ENCODE data around the gene SRSF1. TPM values are rescaled to one million over a fixed set of nuclear protein-coding genes. Genes with fewer than 3 reads are reported as not detected.
A peak's percentile ranks its signal among the peaks of the same experiment; 100 is the strongest.
"Not testable (repeated sequence)": the region's sequence is repeated elsewhere in the genome, so short reads cannot be mapped to it uniquely, and the experiment has no call there.

SRSF1 gene
- polyA plus RNA-seq, 1 donor, result 158 TPM

DNA sequence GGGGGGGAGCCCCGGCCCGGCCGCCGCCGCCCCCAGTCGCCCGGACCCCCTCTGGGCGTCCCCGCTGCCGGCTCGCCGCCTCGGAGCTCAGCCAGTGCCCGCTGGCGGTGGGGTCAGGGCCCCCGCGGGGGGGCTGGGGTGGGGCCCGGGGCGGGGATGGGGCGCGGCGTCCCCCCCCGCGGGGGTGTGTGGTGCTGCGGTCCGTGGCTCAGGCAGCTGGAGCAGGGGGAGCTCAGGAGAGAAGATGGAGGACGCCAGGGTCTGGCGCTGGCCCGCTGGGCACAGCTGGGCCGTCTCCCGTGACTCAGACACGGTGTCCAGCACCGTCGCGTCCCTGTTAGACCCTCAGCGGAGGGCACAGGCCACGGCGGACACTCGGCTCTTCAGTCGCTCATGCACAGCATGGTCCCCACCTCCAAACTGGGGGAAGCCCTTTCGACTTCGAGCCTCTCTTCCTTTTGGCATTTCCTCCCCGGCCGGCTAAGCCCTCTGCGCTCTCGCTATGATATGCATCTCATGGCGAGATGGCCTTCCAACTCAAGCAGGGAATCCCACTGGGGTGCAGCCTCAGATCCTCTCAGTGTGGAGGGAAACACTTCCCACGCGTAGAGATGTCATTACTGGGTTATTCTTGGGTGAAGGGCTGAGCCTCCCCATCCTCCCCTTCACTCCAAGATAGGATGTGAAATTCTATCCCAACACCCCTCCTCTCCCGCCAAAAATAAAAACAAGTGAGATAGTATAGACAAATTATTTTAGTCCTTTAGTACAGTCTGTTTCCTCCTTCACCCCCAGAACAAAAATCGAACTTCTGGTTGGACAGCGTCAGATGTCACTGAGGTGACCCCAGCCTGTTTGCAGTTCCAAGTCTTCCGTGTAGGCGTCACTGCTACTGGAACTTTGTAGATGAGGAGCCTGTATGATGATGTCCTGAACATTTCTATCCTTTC, 18.5 kb downstream of the SRSF1 start:
- DNase-seq, result peak; percentile 82

DNA sequence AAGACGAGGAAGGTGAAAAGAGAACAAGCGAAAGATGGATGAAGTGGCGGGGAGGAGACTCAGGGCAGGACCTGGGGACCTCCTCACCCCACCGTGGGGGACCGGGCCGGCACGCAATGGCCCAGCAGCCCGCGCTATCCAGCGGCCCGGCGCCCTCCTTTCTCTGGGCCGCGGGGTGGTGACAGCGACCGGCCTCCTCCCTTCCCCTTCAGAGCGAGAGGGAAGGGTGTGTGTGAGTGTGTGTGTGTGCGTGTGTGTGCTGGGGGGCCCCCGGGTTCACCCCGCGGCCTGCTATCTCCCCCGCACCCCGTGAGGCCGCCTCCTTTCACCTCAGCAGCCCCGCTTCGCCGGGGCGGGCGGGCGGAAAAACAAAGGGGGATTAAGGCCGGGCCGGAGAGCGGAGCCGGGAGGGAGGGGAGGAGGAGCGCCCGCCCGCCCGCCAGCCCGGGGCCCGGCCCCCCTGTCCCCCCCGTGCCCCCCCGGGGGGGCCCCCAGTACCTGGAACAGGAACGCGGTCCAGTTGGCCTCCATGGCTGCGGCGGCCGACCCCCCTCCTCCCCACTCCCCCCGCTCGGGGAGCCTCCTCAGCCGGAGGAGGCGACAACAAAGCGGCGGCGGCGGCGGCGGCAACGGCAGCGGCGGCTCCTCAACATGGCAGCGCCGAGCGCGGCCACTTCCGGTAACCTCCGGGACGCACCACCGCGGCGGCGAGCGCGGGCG, 19.3 kb downstream of the SRSF1 start, which contains the start of gene VEZF1:
VEZF1 (minus strand) TSS at position 674 of the 720 bp plus-strand sequence; CDS start at position 531, 143 bp downstream.
- peak; percentile 80 for DNase-seq

DNA sequence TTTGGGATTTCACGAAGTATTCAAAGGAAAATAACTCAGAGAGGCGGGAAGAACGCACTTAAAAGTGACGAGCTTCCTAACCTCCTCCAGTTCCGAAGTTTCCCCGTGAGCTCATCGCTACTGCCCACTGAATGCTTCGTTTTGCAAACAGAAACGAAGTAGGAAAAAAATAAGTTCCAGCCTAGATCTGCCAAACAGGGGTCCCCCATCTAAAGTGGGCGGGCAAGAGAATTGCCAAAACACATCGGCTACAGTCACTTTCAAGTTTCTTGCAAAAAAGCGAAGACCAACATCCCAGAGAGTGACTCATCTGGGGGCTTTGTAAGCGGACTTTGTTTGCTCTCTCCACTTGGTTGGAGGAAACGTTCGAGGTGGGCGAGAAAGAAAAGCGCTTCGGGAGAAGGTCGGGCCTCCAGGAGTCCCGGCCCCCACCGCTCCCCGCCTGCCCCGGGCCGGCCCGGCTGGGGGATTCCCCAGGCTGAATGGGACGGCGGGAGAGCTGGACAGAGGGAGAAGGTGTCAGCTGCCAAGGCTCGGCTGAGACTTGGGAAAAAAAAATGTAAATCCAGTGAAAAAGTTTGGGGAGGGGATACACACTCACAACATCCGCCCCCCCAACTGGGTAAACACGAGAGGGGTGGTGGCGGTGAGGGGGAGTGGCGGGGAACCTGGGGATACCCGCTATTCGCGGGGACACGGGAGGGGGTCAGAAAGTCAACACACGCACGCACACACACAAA, 20.0 kb downstream of the SRSF1 start:
- peak; percentile 75 for DNase-seq

DNA sequence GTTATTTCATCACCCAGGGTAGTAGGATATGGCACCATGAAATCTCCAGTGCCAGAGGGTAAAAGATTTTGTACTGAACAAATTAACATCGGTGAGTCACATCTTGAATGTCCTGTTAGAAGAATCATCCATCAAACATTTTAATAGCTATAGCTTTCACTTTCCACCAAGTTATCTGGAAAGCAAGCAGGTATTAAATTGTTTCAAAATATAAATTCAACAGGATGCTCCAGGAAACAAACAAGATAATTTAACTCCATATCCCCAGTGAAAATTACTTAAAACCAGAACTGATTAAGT, 21.4 kb downstream of the SRSF1 start:
- no peak for DNase-seq

DNA sequence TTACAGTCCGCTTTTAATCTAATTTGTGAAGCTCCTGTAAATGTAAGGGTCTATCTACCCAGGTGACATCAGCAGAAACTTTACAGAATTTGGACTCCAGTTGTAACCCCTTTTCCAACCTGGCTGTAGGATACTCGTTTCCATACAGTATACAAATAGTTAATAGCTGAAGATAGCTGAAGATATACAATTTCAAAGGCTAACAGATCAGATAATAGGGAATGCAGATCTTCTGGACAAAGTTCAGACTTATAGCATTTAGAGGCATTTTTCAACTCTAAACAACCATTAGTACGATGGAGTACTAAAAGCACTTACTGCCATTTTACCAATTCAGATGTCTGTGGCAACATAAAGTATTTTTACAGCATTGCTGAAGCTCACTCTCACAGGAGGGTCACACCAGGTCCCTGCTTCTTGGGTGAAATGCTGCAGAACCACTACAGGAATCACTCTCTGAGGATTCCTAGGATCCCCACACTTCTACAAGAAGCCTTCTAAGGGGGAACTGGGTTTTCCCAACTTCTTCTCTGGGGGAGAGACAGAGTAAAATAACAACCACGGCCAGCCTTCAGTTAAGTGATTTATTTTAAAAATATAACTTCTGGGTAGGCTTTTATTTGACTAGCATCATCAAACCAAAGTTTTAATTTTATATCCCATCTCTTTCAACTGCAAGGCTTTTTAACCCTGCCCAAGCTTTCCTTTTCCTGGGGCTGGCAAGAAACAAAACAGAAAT, 21.9 kb downstream of the SRSF1 start:
- no peak for DNase-seq

DNA sequence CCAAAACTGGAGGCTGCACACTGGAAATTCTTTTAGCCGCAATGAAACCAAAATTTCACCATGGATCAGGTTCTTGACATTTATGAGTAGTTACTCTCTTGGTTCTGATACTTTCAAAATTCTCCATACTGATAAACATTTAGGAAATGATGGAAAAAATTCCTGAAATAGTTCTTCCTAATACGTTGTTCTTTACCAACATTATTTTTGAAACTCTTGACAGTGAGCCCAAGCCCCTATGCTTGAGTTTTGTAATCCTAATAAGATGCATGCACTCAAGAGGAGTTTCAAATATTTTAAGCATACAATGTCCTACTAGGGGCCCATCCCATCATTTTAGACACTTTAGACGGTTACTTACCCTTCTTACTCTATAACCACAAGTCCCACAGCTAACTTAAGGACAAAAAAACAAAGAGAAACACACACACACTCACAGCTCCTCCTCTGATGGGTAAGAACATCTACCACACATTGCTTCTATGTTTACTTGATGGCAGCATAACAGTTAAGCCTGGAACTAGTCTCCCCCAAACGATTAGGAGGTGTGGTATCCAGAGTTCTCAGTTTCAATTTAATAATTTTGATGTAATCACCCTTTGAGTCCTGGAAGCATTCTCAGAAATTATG, 22.7 kb downstream of the SRSF1 start:
- no peak for DNase-seq

DNA sequence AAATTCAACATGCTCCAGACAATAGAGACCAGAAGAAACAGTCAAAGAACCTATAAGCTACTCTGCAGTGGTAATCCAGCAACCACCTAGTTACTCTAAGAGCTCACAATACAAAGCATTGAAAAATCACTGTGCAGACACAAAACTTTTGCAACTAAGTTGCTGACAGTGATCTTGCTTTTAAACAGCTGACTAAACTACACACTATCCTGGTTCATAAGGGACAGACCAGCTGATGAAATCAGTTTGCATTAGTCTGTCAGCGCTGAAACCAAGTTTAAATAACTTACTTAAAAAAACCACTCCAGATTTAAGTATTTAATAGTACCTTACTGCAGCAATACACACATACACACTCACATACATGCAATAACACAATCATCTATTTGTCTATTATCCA, 23.6 kb downstream of the SRSF1 start:
- DNase-seq, result no peak

DNA sequence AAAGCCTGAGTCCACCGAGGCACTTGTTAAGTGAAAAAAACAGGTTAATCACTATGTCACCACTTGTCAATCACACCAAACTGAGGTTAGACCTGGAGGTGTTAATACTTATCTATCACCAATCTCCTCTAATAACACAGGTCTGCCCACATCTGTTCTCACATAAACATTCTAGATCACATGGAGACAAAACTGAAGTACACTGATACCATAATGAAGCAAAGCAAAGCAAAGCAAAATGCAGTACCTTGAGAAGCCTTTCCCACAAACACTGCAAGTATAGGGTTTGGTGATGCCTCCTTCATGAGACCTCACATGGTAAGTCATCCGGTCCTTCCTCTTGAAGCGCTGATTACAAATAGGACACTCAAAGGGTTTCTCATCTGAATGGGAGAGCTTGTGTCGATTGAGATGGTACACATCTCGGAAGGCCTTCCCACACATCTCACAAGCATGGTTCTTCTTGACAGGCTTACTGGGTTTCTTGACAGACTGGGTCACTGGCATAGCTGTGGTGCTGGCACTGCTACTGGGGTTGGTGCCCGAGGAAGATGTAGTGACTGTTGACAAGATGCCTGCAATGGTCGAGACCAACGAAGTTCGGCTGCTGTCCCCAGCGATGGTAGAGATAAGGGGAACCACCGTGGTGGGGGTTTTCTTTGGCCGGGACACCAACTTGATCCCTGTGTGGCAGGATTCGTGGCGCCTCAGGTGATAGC, 24.4 kb downstream of the SRSF1 start:
- no peak for DNase-seq

DNA sequence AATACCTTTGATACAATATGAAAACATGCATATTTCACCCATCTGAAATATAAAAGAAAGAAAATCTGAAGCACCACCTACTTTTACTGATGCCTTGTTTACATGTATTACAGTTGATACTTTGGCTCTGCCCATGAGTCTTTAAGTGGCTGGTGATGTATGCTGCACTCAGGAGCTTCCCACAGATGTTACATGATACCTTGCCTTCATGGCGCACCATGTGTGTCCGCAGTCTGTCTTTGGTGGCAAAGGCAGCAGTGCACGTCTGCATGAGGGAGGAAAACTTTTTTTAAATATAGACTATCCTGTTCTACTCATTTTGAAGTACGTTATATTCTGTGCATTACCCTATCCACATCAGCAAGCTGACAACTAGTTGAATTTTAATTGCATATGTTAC, 26.5 kb downstream of the SRSF1 start:
- no peak for DNase-seq

DNA sequence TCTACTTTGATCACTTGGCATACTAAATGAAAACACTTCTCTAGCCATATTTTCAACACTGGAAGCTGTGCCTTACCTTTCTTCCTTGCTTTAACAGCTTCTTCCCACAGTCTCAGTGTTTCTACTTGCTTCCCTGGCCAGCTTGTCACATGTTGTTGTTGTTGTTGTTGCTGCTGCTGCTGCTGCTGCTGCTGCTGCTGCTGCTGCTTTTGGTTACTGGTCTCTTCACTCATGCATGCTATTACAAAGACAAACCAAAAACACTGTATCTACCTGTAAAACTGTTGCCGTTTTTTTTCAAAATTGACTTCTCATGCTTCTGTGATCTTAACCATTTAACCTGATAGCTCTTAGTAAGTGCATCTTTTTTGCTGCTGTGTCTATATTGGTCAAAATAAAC, 28.0 kb downstream of the SRSF1 start:
- DNase-seq, result no peak

DNA sequence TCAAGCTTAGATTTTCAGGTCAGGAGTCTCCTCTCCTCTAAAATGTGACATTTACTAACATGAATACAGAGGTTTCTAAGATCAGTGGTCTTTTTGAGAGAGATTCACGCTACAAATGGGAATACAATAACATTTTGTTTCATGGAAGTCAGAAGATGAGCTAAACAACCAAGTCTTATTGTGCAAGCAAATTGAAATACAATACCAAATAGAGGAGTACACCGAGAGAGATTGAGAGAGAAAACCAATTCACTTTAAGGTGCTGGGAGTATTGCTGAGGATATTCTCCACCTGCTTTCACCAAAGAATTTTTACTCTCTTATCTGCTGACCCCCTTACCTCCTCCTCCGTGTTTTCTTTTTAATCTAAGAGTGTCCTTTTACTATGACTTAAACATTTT, 30.5 kb downstream of the SRSF1 start:
- DNase-seq, result no peak

DNA sequence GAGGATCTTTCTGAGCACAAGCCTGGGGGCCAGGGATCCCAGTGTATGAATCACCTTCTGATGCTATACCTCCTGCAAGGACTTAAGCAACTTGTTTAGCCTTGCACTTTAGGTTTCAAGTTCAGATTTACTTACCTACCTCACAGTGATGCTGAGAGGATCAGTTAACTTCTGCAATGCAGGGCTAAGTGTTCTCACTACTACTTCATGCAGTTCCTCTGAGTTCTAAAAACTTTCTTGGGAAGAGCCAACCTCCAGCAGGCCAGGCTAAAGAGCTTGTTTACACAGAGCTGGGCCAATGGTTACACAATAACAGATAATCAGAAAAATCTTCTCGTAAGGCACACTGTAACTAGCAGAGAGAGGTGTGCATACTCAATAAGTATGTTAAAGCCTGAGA, 32.0 kb downstream of the SRSF1 start:
- no peak for DNase-seq

DNA sequence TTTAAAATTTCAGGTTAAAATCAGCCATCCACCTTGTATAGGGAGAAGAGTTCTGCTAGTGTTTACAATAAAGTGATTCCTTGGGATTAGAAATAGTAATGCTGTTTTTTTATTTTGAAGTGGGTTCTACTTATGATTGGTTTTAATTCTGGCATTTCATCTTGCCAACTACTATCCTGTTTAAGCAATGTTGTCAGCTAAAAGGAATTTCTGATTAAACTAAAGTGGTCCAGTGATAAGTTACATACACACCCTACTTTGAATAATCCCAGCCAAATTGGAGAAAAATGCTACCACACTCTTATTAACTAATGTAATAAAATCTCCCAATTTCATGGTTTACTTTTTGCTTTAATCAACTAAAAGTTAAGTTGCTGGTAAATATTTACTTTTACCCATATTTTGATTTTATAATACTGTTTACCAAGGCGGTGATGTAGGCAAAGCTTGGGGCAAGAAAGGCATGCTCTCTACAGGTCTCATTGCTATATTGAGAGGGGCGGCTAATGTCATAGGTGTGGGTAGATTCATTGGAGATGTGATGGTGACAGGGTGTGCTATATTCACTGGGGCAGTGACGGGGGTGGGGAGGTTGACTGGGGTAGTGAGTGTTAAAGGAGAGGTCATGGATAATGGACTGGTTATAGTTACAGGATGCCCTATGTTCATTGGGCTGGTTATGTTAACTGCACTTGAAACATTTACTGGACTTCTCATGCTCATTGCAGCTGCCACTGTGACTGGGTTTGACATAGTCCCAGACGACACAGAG, 32.8 kb downstream of the SRSF1 start:
- DNase-seq, result not testable (repeated sequence)

DNA sequence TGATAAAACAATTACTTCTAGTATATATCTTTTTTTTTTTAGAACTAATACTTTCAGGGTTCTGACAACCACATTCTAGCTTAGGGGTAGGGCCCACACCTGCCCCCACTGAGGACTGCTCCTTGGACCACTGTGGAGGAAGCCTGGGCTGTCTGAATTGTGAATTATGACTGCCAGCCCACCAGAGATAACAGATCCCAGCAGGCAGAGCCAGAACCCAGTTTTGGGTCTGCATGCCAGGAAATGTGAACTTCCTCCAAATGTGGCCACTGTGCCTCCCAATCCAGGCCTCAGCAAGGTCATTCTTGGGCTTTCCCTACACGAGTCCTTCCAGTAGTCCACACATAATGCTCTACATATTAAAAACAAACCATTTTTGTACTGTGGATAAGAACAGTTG, 34.9 kb downstream of the SRSF1 start:
- DNase-seq, result no peak

DNA sequence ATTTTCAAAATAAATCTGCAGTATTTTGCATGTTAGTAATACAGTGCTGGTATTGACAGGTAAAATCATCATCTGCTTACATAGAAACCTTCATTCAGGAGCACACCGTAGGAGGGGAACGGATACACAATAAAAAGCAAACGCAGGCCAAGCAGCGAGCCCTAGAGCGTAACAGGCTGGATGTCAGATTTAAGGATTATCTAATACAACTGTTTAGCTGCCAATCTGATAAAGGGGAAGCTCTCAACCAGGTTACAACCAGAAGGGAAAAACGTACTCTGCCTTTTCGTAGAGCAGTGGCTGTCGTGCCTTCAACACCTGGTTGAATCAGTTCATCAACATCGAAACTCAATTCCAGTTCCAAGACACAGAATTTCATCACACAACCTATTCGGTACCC, 35.5 kb downstream of the SRSF1 start:
- DNase-seq, result no peak

DNA sequence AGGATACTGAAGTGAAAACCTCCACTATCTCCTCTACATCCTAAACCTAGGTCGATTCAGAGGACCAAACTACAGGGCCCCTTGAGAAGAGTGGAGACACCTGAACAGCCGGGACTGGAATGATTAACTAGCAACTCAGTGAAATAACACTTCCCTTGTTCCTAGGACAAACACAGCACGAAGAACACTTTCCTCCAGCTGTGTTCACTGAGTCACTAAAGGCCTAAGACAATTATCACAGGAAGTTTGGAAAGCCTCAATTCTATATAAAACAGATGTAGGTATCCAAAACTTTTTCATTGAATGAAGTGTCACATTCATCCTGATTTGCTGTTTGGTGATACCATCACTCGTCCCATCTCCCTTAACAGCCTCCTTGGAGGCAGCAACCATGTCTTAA, 36.3 kb downstream of the SRSF1 start:
- no peak for DNase-seq

DNA sequence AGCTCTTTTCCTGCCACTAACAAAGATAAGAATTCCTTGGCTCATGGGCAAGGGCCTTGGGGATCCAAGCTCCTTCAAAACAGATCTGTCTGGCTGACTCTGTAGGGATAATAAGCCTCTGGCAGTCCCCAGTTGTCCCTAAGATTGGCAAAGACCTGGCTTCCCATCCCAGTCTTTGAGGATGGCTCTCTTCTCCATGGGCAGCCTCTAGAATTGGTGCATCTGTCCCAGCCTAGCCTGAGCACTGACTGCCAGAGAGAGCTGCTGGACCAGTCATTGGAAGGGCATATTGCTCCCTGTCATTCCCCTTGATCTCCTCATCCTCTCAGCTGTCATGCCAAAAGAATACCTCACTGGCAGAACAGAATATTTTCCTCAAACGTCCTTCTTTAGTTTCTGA, 38.6 kb downstream of the SRSF1 start:
- DNase-seq, result no peak

DNA sequence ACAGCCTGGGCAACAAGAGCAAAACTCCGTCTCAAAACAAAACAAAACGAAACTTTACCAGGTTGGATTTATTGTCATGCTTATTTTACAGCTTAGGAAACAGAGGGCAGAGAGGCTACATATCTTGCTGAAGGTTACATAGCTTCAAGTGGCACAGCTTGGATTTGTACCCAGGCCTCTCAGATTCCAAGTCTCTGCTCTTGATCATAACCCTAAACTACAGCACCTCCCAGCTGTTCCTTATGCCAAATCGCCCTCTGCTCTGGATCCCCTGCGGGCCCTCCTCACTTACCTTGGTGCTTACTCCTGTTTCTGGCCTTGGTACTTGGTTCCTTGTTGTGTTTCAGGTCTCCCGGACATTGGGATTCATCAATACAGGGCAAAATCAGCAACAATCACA, 40.2 kb downstream of the SRSF1 start:
- DNase-seq, result no peak

DNA sequence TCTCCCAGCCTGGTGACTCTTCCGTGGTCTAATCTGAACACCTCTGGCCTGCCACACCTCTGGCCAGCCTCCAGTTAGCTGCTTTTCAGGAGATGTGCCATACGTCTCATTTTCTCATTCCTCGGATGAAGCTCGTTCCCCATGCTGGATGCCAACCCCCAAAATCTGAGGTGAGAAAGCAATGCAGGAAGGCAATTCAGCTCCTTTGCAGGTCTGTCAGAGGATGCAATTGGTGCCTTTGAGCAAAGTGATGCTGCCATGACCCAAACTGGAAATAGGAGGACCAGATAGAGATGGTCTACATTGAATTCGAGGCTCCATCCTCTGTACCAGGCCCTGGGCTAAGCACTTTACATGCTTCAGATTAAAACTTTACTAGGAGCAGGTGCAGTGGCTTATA, 40.8 kb downstream of the SRSF1 start:
- DNase-seq, result no peak

DNA sequence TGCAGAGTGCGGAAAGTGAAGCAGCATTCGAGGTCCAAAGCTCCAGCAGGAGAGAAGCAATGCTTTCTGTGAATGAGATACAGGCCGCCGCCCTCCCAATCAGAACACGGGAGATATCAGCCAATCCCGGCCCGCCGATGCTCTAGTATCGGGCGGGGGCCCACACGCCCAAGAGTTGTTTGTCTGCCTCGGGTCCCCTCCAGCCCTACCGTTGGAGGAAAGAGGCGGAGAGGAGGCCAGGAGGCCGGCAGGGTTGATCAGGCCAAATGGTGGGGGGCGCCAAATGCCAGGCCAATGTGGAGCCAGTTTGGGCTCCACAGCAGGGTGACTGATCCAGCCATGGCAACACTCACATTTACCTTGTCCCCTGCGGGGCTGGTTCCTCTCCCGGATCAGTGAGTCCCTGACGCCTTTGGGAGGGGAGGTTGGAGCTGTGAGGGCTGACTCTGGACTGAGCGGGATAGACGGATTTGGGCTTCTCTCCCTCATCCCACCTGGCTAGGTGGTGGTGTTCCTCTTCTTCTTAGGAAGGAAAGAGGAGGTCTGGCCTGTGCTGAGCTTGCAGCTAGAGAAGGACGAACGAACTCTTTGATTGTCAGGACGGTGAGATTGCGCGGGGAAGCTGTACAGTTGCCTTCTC, 41.4 kb downstream of the SRSF1 start:
- DNase-seq, result no peak
